ENCODE measurements around the gene TAF13. TPM values are rescaled to one million over a fixed set of nuclear protein-coding genes. Genes with fewer than 3 reads are reported as not detected.
"Not testable (repeated sequence)": the region's sequence is repeated elsewhere in the genome, so short reads cannot be mapped to it uniquely, and the experiment has no call there.

TAF13 gene
- total RNA-seq, 2 donors from 2014 or later, result 26.8 to 27.0 TPM

DNA sequence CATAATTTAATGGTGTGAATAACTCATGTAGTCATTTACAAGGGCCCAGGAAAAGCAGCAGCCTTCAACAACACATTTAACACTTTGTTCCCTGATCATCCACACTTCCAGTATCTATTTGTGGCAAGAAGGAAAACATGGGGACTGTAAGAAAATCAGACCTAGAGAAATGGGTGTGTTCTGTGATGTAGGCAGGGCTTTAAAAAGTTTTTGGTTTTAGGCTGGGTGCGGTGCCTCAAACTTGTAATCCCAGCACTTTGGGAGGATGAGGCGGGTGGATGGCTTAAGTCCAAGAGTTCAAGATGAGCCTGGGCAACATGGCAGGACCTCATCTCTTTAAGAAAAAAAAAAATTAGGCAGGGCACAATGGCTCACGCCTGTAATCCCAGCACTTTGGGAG, 19.7 kb downstream of the TAF13 start:
- H3K27me3 ChIP-seq (replicated peaks; ENCODE audit: insufficient read depth), result no peaks in the 10 kb centered on the region
- H3K4me3 ChIP-seq, result no peak overlapping the region
- H3K36me3 ChIP-seq, result no peaks in the 10 kb centered on the region
- TF ChIP-seq POLR2A (IDR thresholded peaks at IDR 0.05) (no peak), POLR2AphosphoS5 (IDR thresholded peaks at IDR 0.05) (no peak)
- TF ChIP-seq, protein P1, sequence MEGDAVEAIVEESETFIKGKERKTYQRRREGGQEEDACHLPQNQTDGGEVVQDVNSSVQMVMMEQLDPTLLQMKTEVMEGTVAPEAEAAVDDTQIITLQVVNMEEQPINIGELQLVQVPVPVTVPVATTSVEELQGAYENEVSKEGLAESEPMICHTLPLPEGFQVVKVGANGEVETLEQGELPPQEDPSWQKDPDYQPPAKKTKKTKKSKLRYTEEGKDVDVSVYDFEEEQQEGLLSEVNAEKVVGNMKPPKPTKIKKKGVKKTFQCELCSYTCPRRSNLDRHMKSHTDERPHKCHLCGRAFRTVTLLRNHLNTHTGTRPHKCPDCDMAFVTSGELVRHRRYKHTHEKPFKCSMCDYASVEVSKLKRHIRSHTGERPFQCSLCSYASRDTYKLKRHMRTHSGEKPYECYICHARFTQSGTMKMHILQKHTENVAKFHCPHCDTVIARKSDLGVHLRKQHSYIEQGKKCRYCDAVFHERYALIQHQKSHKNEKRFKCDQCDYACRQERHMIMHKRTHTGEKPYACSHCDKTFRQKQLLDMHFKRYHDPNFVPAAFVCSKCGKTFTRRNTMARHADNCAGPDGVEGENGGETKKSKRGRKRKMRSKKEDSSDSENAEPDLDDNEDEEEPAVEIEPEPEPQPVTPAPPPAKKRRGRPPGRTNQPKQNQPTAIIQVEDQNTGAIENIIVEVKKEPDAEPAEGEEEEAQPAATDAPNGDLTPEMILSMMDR (IDR thresholded peaks at IDR 0.05), result no peak
- no peaks in the 10 kb centered on the region for H3K4me1 ChIP-seq (replicated peaks)
- no peak for DNase-seq (ENCODE audit: low spot score)
- intact Hi-C loops (cut with DNase I), result no loop called here
- 92% methylated on average over 3 of the region's 3 CpGs for WGBS
- no peak overlapping the region for H3K27ac ChIP-seq
- no peaks in the 10 kb centered on the region for H3K9me3 ChIP-seq

DNA sequence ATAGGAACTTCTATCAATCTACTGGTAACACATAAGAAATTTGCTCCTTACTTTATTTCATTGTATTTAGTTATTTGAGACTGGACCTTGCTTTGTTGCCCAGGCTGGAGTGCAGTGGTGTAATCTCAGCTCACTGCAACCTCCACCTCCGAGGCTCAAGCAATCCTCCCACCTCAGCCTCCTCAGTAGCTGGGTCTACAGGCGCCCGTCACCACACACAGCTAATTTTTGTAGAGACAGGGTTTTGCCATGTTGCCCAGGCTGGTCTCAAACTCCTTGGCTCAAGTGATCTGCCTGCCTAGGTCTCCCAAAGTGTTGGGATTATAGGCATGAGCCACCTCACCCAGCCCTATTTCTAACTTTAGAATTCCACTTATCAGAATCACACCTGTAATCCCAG, 23.7 kb downstream of the TAF13 start:
- intact Hi-C loops (cut with DNase I); H3K27ac ChIP-seq; H3K4me3 ChIP-seq; H3K9me3 ChIP-seq; DNase-seq (ENCODE audit: low spot score); H3K36me3 ChIP-seq; H3K27me3 ChIP-seq (replicated peaks; ENCODE audit: insufficient read depth); H3K4me1 ChIP-seq (replicated peaks): not testable (repeated sequence)
- WGBS, result 93% methylated on average over 3 of the region's 3 CpGs

DNA sequence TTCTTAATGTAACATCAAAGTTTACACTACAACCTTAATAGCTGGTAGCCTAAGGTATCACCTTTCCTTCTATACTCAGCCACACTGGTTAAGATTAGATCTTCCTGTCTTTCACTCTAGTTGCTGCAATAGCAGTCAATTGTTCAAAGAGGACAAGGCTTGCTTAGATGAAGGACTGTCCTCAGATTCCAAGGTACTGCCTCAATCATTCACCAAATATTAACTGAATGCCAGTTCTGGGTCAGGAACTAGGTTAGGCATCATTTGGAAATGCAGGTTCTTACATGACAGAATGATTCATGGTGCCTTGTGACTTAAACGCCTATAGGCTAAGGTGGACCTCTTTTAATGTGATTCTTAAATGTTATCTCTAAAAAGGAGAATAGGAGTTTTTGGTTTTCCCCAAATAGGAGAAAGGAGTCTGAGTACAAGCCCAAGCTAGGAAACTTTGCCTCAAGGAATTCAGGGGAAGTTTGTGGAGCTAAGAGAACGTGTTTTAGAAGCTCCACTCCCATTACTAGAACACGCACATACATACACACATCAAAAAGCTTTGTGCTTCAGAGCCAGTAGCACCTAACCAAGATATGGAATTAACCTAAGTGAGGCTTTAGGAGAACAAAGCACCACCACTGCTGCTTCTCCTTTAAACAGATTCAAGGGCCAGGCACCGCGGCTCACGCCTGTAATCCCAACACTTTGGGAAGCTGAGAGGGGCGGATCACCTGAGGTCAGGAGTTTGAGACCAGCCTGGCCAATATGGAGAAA, 25.4 kb downstream of the TAF13 start:
- H3K36me3 ChIP-seq, result no peaks in the 10 kb centered on the region
- TF ChIP-seq POLR2AphosphoS5 (IDR thresholded peaks at IDR 0.05), result no peak
- TF ChIP-seq, protein P1 (IDR thresholded peaks at IDR 0.05), result no peak
- no peak for TF ChIP-seq POLR2A (IDR thresholded peaks at IDR 0.05)

DNA sequence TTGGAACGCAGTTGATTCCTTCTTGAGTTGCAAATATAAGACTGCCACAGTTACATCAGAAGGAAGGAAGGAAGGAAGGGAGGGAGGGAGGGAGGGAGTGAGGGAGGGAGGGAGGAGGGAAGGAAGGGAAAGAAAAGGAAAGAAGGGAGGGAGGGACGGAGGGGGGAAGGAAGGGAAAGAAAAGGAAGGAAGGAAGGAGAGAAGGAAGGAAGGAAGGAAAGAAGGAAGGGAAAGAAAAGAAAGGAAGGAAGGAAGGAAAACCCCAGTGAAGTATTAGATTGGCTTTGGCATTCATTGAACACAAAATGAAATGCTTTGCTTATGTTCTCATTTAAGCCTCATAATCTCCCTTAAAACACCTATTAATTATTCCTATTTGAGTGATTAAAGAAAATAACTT, 27.5 kb downstream of the TAF13 start:
- H3K27ac ChIP-seq, result no peak overlapping the region
- intact Hi-C loops (cut with DNase I), result loop anchor here (10.0 kb wide), 1 partner anchor 84 kb away; the partner anchor contains the start of gene CLCC1
- no peaks in the 10 kb centered on the region for H3K36me3 ChIP-seq
- no peak for TF ChIP-seq POLR2AphosphoS5 (IDR thresholded peaks at IDR 0.05)
- TF ChIP-seq POLR2A (IDR thresholded peaks at IDR 0.05), result no peak
- TF ChIP-seq, protein P1 (IDR thresholded peaks at IDR 0.05), result no peak
- no peaks in the 10 kb centered on the region for H3K9me3 ChIP-seq
- H3K27me3 ChIP-seq (replicated peaks; ENCODE audit: insufficient read depth), result no peaks in the 10 kb centered on the region
- no peaks in the 10 kb centered on the region for H3K4me1 ChIP-seq (replicated peaks)
- 34% methylated on average over 2 of the region's 2 CpGs for WGBS
- no peak overlapping the region for H3K4me3 ChIP-seq
- no peak for DNase-seq (ENCODE audit: low spot score)

More for the DNA sequence above, 25.4 kb downstream of the TAF13 start:
- Histone ChIP-seq H3K9me3 (no peaks in the 10 kb centered on the region), H3K4me3 (no peak overlapping the region), H3K27ac (no peak overlapping the region), H3K27me3 (replicated peaks; ENCODE audit: insufficient read depth) (no peaks in the 10 kb centered on the region), H3K4me1 (replicated peaks) (no peaks in the 10 kb centered on the region)
- DNase-seq (ENCODE audit: low spot score), result no peak
- 68% methylated on average over 7 of the region's 7 CpGs for WGBS
- intact Hi-C loops (cut with DNase I), result no loop called here

DNA sequence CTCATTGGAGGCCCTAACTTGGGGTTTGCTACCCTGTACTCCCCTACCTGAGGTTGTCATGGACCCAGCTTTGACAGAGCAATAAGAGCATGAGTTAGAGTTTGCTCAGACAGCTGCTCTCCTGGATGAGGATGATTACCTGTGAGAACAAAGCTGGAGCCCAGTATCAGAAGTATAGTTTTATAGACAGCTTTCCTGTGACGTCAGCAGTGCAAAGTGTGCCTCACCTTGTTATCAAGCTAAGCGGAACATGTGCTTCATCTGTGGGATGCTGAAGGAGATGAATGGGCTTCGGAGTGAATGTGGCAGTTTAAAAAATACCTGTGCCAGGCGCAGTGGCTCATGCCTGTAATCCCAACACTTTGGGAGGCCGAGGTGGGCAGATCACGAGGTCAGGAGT, 28.5 kb downstream of the TAF13 start:
- no peak for DNase-seq (ENCODE audit: low spot score)
- Histone ChIP-seq H3K27me3 (replicated peaks; ENCODE audit: insufficient read depth) (no peaks in the 10 kb centered on the region), H3K36me3 (no peaks in the 10 kb centered on the region), H3K4me3 (no peak overlapping the region), H3K27ac (no peak overlapping the region), H3K9me3 (no peaks in the 10 kb centered on the region), H3K4me1 (replicated peaks) (no peaks in the 10 kb centered on the region)
- TF ChIP-seq, protein P1 (IDR thresholded peaks at IDR 0.05), result no peak
- WGBS, result 77% methylated on average over 6 of the region's 6 CpGs
- intact Hi-C loops (cut with DNase I), result loop anchor here (10.0 kb wide), 1 partner anchor 83 kb away; the partner anchor contains the start of gene CLCC1

Data from prostate gland (tissue), 2 donors.